Common myeloid progenitor, CD34-positive (primary cell): ENCODE results near the gene COX6B2.

Source experiments
- CTCF ChIA-PET: fragments of 350-600 bp; sonication (Branson Sonifier 250); formaldehyde crosslinking; loops from one replicate; lab custom pipeline; 2021; ENCODE audit warnings: antibody characterized with exemption; lab: Charles Lee
- POLR2A ChIA-PET: fragments of 350-600 bp; sonication (Branson Sonifier 250); formaldehyde crosslinking; loops from one replicate; lab custom pipeline; 2021; ENCODE audit warnings: antibody characterized with exemption; lab: Charles Lee
- DNase-seq, 3 donors: peaks; one replicate each; pipeline versions ENCODE4 v3.0.0 to v3.0.0-alpha.2; 2013
- H3K27ac ChIP-seq, 2 experiments: 1 replicate in 1 of 2; 2 replicates in 1 of 2; pipeline ENCODE4 v1.7.0; 2013; ENCODE audit warnings: inconsistent platforms in 2 of 2, low read length in 2 of 2, mild to moderate bottlenecking in 2 of 2, low read depth in 1 of 2, moderate library complexity in 1 of 2; ENCODE audit not compliant: severe bottlenecking in 2 of 2, insufficient read depth in 1 of 2, poor library complexity in 1 of 2
- H3K27me3 ChIP-seq, 5 experiments: replicated peaks in 2 of 5; 1 replicate in 3 of 5; 2 replicates in 2 of 5; pipeline versions ENCODE4 v1.6.1 to v1.7.0; 2013; ENCODE audit warnings: low read length in 4 of 5, mild to moderate bottlenecking in 2 of 5, moderate library complexity in 2 of 5, inconsistent platforms in 1 of 5; ENCODE audit not compliant: insufficient read depth in 5 of 5, control insufficient read depth in 4 of 5
- H3K36me3 ChIP-seq, 4 experiments: 1 replicate in 2 of 4; 2 replicates in 2 of 4; pipeline versions ENCODE4 v1.6.1 to v1.7.0; 2013; ENCODE audit warnings: low read length in 3 of 4, control low read depth in 1 of 4, mild to moderate bottlenecking in 1 of 4; ENCODE audit not compliant: control insufficient read depth in 4 of 4, insufficient read depth in 4 of 4
- H3K4me1 ChIP-seq, 4 experiments: 1 replicate in 3 of 4; 2 replicates in 1 of 4; pipeline versions ENCODE4 v1.6.1 to v1.7.1; 2013; ENCODE audit warnings: low read length in 3 of 4, mild to moderate bottlenecking in 3 of 4, control low read depth in 1 of 4, inconsistent platforms in 1 of 4, moderate library complexity in 1 of 4; ENCODE audit not compliant: control insufficient read depth in 4 of 4, insufficient read depth in 4 of 4; ENCODE audit errors: control extremely low read depth in 1 of 4
- H3K4me3 ChIP-seq, 7 experiments: 1 replicate in 4 of 7; 2 replicates in 3 of 7; pipeline versions ENCODE4 v1.5.1 to v1.7.0; 2013; ENCODE audit warnings: mild to moderate bottlenecking in 7 of 7, low read length in 6 of 7, moderate library complexity in 6 of 7, inconsistent platforms in 2 of 7, low read depth in 2 of 7, control low read depth in 1 of 7; ENCODE audit not compliant: insufficient read depth in 4 of 7, control insufficient read depth in 1 of 7; ENCODE audit errors: extremely low read depth in 1 of 7
- H3K9me3 ChIP-seq, 5 experiments: 1 replicate in 4 of 5; 2 replicates in 1 of 5; pipeline versions ENCODE4 v1.6.1 to v1.7.1; 2013; ENCODE audit warnings: low read length in 4 of 5, mild to moderate bottlenecking in 2 of 5, inconsistent platforms in 1 of 5, low read depth in 1 of 5, moderate library complexity in 1 of 5; ENCODE audit not compliant: control insufficient read depth in 4 of 5, insufficient read depth in 2 of 5; ENCODE audit errors: control extremely low read depth in 1 of 5
- WGBS: methylation state at CpG from one replicate; pipeline ENCODE4 v1.1.5; 2013; ENCODE audit not compliant: insufficient coverage; 5-methylcytosine and 5-hydroxymethylcytosine counted together

The COX6B2 gene

DNA sequence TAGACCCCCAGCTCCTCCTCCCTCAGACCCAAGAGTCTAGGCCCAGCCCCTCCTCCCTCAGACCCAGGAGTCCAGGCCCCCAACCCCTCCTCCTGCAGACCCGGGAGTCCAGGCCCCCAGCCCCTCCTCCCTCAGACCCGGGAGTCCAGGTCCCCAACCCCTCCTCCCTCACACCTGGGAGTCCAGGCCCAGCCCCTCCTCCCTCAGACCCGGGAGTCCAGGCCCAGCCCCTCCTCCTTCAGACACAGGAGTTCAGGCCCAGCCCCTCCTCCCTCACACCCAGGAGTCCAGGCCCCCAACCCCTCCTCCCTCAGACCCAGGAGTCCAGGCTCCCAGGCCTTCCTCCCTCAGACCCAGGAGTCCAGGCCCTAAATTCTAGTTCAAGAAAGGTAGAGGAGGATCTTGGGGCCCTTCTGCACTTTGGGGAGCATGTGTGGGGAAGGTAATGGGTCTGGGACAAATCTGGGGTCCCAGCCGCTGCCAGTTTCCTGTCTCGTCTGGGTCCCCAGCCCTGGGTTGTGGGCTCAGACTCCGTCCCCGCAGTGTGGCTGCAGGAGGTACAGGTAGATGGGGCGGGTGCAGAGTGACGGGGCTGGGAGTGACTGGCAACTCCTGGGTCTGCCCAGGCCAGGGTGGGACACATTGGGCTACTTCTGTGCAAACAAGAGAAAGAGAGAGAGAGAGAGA, 18.9 kb upstream of the COX6B2 start:
- Histone ChIP-seq H3K27me3 (peaks cover 0 to 89% (median 19%) of the 10 kb centered on the region in 5 experiments), H3K4me3 (no peak overlapping the region), H3K9me3 (no peaks in the 10 kb centered on the region), H3K4me1 (peaks cover 0 to 27% (median 20%) of the 10 kb centered on the region in 4 experiments), H3K27ac (no peak overlapping the region), H3K36me3 (no peaks in the 10 kb centered on the region)
- no peak for DNase-seq
- WGBS: 63% methylated on average over 4 of the region's 9 CpGs
- ChIA-PET POLR2A (interaction anchor here (1.4 kb wide), 1 partner anchor 10 kb away, joined by 4 read pairs; the partner anchor contains the start of gene TMEM238), CTCF (interaction anchor here (0.6 to 1.2 kb wide), 3 partner anchors 10 to 84 kb away, joined by 3 to 5 read pairs (median 3); partner anchors contain the start of gene GARIN5B)

DNA sequence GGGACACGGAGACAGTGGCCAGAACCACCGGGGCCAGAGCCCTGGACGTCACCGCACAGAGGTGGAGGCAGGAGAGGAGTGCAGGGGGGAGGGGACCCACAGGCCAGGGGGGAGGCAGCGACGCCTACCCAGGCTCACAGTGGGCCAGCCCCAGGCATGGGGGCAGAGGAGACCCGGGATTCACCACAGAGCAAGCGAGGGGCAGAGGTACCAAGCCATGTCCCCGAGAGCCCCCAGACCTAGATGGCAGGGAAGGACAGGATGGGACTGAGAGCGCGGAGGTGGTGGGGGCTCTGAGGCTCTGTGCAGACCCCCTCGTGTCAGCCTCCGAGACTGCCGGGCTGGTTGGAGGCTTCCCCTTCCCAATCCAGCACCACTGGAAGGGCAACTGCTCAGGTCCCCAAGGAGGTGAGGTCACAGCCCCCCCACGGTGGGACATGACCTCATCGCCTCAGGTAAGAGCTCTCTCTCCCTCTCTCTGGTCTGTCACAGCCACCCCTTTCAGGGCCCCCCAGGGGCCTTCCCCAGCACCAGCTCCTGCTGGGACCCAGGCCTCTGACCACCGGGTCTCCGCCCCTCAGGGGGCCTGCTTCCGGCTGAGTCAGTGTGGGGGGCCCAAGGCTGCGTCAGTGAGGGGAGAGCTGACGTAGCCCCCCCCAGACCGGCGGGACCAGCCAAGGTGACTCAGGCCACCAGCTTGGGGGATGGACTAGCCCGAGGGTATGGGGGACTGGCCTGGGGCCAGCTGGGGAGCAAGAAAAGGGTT, 18.0 kb upstream of the COX6B2 start:
- Histone ChIP-seq H3K27me3 (peaks cover 0 to 92% (median 21%) of the 10 kb centered on the region in 5 experiments), H3K4me3 (no peak overlapping the region), H3K36me3 (no peaks in the 10 kb centered on the region), H3K9me3 (no peaks in the 10 kb centered on the region), H3K27ac (no peak overlapping the region), H3K4me1 (peaks cover 0 to 27% (median 20%) of the 10 kb centered on the region in 4 experiments)
- ChIA-PET CTCF (interaction anchor here (1.1 to 1.2 kb wide), 2 partner anchors 9 to 79 kb away, joined by 3 to 5 read pairs; partner anchors contain the start of gene GARIN5B), POLR2A (interaction anchor here (0.7 to 1.4 kb wide), 2 partner anchors 11 to 118 kb away, joined by 3 to 4 read pairs; partner anchors contain the start of gene TMEM238)
- DNase-seq: peak; percentile 69 to 88 (median 86)
- WGBS: 52% methylated on average over 9 of the region's 24 CpGs

DNA sequence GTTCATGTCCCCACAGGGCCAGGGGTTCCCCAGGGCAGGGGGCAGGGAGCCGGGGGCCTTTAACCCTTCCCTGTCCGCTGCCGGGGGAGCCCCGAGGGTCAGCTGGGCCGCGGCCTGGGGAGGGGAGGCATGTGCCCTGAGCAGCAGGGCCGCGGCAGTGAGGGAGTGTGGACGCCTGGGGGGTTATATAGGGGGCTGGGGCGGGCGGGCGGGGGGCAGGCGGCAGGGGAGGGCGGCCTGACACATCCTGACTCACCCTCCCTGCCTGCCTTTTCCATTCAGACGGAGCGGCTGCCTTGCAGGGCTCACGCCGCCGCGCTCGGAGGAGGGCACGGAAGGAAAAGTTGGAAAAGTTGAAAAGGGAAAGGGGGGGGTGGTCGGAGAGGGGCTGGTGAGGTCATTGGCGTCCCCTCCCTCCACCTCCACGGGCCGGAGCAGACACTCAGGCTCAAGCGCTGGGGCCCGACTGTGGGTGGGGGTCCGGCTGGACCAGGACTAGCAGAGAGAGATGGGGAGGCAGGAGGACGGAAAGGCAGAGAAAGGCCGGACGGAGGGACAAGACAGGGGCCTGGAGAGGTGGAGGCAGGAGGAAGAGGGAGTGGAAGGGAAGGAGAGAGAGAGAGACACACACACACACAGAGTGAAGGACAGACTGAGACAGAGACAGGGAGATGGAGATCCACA, 15.9 kb upstream of the COX6B2 start, which contains the start of gene IL11:
Gene IL11 (minus strand): TSS at position 159 of the 684 bp plus-strand sequence. CDS start 153 bp downstream, at position 6.
- no peak for DNase-seq
- peaks cover 0 to 77% (median 18%) of the 10 kb centered on the region in 5 experiments for H3K27me3 ChIP-seq
- no peak within 1 kb of the TSS for H3K27ac ChIP-seq
- 17% methylated on average over 5 of the region's 32 CpGs for WGBS
- H3K4me1 ChIP-seq: peaks cover 0 to 27% (median 20%) of the 10 kb centered on the region in 4 experiments
- ChIA-PET CTCF (interaction anchor here (1.3 kb wide), 1 partner anchor 48 kb away, joined by 3 read pairs; no protein-coding TSS in a partner anchor), POLR2A (no interaction called here)
- no peaks in the 10 kb centered on the region for H3K36me3 ChIP-seq
- H3K9me3 ChIP-seq: no peaks in the 10 kb centered on the region
- H3K4me3 ChIP-seq: peak within 1 kb of the TSS in 3 of 7 experiments; percentile 26 to 57 (median 36)

DNA sequence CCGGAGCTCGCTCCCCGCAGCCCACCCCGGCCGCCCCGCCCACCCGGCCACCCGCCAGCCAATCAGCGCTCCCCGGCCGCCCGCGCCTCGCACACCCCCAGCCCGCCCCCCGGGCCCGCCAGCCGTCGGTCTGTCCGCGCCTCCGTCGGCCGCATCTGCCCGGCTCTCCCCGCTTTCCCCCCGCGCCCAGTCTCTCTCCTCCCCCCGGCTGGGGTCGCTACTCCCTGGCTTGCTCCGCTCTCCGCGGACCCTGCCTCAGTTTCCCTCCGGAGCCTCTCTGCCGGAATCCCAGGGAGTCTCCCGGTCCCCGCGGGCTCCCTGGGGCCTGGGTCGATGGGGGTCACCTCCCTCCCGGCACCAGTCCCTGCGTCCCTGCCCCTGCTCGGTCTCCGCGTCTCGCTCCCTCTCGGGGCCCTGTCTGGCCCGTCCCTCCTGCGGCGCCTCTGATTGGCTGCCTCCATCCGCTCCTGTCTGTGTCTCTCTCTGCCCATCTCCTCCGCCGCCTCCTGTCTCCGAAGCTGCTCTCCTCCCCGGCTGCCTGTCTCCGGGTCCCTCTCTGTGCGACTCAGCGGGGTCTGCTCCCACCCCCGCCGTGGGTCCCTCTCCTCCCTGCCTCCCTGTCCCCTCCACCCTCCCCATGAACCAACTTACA, 15.3 kb upstream of the COX6B2 start:
- 2% methylated on average over 33 of the region's 59 CpGs for WGBS
- ChIA-PET POLR2A (no interaction called here), CTCF (no interaction called here)
- no peaks in the 10 kb centered on the region for H3K36me3 ChIP-seq
- H3K27me3 ChIP-seq: peaks cover 0 to 72% (median 15%) of the 10 kb centered on the region in 5 experiments
- peak in 2 of 3 donors; percentile 20 for DNase-seq
- no peak overlapping the region for H3K27ac ChIP-seq
- H3K4me3 ChIP-seq: peak overlapping the region in 3 of 7 experiments; percentile 26 to 57 (median 36)
- no peaks in the 10 kb centered on the region for H3K9me3 ChIP-seq
- peaks cover 0 to 27% (median 20%) of the 10 kb centered on the region in 4 experiments for H3K4me1 ChIP-seq

DNA sequence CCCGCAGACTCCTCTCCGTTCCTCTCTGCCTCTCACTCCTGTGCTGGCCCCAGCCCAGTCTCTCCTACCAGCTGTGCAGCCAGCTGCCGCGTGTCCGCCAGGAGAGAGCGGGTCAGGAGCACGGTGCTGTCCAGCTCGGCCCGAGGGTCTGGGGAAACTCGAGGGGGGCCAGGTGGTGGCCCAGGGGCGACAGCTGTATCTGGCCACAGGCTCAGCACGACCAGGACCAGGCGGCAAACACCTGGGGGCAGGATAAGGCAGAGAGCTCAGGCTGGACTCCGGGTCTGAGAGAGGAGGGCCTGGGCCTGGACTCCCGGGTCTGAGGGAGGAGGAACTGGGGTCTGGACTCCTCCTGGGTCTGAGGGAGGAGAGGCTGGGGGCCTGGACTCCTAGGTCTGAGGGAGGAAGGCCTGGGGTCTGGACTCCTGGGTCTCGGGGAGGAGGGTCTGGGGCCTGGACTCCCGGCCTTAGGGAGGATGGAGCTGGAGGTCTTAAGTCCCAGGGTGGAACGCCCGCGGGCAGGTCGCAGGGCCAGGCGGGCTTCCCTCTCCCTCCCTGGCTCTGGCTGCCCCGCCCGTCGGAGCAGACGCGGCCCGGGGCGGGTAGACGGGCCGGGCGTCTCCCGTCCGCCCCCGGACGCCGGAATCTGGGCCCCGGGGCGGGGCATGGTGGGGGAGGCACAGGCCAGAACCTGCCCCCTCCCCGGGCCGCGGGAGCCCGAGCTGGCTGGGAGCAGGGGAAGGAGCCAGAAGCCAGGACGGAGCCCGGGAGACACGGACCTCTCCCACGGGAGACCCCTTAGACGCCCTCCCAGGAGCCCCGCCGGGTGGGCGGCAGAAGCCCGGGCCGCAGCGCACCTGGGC, 14.4 kb upstream of the COX6B2 start:
- Histone ChIP-seq H3K36me3 (no peaks in the 10 kb centered on the region), H3K9me3 (no peaks in the 10 kb centered on the region), H3K4me1 (peaks cover 0 to 26% (median 19%) of the 10 kb centered on the region in 4 experiments), H3K4me3 (peak overlapping the region in 2 of 7 experiments; percentile 28 to 38), H3K27ac (no peak overlapping the region), H3K27me3 (peaks cover 0 to 64% (median 15%) of the 10 kb centered on the region in 5 experiments)
- DNase-seq: peak in 2 of 3 donors; percentile 20 to 27
- 22% methylated on average over 37 of the region's 54 CpGs for WGBS
- ChIA-PET CTCF (interaction anchor here (0.9 to 1.2 kb wide), 2 partner anchors 20 to 65 kb away, joined by 3 to 6 read pairs; no protein-coding TSS in a partner anchor), POLR2A (no interaction called here)
